NCI-H2171 treated with DMSO at 0.1 percent for 48 hours (cell line): ENCODE results near the gene DHX29.

ENCODE experiments used
- DNase-seq: peaks from one replicate; lab custom pipeline; 2025; lab: John Stamatoyannopoulos, UW

Gene DHX29

DNA sequence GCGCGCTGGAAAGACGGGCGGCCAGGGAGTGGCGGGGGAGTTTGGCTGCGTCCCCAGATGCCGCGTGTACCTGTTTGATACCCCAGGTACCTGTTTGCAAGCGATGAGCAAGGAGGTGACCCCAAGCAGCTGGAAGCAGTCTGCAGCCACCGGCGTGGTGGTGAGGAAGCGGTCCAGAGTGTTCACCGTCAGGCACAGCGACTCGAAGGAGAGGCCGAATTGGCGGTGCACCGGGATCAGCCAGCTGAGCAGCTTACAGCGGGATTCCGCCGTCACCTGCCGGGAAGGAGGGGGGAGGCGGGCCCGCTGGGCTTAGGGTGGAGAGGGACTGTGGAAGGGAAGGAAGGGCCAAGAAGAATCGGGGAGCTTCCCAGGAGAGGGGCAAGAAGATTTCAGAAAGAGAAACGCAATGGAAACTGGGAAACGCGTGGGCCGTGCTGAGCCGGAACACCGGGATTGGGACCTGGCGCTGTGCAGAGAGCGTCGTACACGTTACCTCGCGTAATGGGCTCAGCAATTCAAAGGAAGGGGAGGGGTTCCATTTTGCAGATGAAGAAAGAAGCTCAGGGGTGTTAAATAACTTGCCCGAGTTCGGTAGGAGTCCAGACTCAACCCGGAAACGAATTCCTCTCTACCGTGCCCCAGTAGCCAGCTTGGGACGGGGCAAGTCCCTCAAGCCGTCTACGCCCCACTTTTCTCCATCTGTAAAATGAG is 75.1 kb downstream of the DHX29 start:
- DNase-seq = peak; percentile 78

- DNase-seq = no peak
Observed at GRCh38 chr5:55231919-55232270, 75.6 kb downstream of the DHX29 start.

- no peak for DNase-seq
Observed at GRCh38 chr5:55231029-55231918, 76.2 kb downstream of the DHX29 start.

DNA sequence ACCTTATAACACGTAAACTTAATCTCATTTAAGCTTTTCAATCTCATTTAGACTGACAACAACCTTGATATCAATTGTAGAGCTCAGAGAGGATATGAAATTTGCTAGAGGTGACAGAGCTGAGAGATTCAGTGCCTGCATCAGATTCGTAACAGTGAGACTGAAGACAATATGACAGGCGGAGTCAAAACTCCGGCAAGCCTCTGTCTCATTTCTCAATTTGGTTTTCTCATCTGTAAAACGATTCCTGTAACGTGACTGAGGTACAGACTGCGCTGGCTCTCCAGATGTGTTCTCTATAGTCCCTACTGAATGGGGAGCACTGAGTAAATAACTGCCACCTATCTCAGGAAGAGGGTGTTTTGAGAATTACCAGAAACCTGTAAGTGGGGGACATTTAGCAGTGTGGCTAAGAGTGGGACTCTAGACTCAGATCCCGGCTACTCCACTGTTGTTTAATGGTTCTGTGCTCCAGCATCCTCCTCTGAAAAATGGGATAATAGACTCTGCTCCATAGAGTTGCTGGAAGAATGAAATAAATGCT is 77.3 kb downstream of the DHX29 start:
- no peak for DNase-seq

DNA sequence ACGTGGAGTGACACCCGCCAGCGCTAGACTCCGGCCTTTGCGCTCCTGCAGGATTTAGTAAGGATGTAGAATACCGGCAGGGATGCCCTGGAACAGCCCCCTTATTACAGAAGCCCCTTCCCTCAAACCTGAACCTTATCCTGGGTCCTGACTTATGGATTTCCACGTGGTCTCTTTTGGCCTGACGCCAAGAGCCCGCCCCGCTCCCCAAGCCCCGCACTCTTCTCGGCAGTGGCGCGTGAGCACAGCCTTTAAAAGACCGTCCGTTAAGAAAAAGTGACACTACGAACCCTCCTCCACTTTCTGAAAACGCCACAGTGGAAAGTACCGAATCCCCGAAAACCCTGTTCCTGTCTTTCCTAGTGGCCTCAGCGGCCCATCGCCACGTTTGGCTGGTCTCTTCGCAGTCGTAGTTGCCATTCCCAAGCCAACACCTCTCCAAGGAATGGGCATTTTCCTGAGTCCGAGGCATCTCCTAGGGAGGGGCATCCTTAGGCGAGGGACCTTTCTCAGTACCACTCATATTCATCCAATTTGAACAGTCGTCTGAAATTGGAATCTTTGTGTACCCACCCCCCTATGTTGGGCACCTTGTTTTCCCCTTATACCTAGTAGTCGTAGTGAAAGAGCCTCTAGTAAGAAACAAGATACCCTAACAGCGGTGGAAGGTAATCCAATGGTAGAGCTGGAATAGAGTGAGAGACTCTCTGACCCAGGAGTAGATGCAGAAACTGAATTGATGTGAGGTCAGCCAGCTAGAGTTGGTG is 79.6 kb downstream of the DHX29 start:
- DNase-seq = no peak

GRCh38 chr5:55226934-55227663 is 80.4 kb downstream of the DHX29 start, which contains the start of gene MCIDAS:
Gene MCIDAS, minus strand, starts transcription at chr5:55227315. Its CDS starts 177 bp downstream, at chr5:55227138.
- DNase-seq = peak; percentile 90

DNA sequence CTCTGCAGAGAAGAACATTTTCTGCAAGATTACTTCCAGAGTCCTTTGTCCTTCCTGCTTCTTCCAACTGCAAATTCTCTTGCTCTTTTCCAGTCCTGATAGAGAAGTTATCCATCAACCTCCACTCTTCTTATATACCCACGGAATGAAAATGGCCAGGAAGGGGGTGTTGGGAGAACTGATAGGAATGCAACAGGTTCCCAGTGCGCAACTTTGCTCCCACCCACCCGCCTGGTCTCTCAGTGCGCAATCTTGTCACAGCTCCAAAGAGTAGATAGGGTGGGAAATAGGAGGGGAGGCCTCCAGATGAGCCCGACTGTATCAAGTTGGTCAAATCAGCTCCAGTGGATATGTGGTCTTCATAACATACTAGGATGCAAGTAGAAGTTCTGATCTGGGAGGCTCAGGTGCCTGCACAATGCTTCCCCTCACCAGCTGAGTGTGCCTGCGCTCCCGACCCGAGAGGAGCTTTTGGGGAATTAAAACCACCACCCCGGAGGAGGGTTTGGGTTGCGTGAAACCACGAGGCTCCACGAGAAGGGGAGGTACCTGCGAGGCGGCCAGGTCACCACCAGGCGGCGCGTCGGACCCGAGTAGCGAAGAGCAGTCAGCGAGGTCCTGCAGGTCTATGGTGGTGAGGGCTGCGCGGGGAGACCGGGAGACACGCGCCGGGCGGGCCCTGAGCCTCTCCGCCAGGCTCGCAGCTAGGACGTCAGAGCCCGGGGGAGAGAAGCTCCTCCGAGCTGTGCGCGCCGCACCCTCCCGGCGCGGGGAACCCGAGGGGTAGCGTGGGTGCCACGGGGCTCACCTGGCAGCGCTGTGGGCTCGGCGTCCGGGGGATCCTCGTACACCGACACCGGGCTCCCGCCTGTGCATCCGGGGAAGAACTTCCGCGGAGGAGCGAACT is 81.2 kb downstream of the DHX29 start:
- peak; percentile 94 for DNase-seq

DNA sequence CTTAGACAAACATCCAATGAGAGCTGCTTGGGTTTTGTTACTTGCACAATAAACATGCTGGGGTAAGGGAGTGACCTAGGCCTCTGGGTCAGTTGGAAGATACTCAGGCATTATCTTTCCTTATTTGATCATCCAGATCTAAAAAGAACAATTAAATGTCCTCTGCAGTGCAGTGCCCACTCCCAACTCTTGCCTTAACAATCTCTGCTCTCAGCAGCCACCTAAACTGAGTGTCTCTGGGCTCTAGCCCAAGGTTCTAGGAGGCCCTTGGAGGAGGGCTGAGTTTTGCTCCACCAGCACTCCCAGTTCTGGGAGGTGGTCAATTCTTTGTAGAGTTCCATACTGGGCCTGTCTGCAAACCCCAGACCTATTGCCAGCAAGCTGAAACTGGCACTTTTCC is 82.1 kb downstream of the DHX29 start:
- no peak for DNase-seq

- DNase-seq = no peak
Observed at GRCh38 chr5:55223812-55224240, 83.7 kb downstream of the DHX29 start.

DNA sequence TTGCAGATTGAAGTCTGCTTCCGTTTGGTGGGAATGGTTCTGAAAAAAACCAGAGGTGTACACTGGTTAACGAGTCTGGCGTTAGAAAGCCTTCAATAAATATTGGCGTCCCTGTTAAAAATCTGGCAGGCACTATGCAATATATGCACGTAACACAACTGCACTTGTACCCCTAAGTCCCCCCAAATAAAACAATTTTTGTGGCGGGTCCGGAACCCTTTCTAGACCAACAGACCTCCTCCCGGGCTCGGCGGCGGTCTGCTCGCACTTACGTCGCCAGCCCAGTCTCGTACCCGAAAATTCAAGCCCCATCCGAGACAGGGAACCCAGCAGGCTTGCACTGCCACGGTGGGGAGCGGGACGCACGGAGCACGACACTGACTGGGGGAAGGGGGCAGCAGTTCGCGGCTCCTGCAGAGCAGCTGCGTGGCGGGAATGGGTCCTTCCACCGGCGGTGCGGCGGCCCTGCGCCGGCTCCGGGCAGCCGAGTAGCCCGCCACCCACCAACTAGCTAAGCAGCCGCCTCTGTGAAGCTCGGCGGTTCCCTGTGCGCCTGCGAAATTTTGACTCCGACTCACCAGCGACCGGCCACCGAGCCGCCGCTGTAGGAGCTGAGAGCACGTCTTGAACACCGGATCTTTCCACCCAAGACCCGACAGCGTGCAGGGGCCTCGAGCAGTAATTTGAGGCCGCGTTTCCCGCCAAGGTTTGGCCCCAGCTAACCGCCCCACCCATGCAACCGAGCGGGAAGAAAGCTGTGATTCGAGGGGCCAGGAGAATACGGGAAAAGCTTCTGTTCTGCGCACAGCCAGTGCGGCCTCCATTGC is 84.3 kb downstream of the DHX29 start:
- DNase-seq = no peak

DNA sequence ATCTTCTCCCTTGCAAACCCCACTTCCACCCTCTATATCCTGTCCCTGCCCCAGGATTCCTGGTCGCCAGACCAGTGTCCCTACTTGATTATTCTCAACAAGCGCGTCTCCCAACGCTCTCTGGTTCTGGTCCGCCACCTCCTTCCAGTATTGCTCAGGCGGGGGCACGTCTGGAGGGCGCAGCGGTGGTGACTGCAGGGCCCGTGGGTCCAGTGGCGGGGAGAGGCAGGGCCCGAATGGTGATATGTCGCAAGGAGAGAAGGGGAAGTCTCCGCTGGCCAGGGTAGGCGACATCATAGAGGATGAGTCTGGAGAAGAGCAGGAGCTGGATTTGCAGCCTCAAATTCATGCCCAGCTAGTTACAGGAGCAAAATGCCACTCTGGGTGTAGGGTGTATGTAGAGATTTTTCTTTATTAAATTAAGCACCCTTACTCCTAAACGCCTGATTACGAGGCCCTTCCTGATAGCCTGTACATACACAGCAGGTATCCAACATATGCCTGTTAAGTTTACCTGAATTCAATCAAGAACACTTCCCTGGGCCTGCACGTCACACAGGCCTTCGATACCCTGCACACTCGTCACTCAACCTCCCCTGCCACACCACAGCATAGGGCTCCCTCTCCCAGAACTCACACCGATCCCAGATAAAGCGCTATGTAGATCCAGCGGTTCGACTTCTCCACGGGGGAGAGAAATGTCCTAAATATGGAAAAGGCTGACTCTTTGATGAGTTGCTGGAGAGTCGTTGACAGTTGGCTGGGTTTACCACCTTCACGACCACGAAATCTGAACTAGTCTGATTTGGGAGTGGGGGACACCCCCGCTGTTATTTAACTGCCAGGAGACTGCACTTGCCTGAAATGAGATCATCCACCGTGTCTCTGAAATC is 85.2 kb downstream of the DHX29 start:
- no peak for DNase-seq

DNA sequence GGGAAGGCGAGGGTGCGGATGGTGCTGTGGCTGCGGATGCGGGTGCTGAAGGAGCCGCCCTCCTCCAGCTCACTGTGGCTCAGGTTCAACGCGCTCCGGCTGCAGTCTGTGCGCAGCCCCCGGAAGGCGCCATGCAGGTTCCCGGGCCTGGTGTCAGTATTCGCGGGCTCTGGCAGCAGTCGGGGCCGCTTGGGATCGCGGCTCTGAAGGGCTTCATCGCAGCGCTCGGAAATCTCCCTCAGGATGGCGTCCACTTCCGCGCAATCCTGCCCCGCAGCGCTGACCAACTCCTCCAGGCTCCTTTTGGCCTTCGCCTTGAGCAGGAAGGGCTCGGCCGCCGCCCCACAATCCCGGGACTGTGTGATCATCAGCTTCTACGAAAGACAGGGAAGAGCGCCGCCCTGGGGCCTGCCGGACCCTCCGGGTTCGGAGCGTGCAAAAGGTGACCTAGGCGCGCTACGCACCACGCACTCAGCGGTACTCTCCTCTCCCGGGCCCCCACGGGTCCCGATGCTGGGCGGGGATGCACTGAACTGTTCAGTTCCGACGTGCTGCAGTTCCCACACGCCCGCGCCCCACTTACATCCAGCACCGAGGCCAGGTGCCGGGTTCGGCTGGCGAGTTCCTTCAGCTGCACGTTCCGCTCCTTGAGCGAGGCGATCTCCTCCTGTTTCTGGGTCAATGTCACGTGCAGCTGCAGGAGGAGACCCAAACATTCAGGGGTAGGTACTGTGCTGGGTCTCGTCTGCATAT is 86.9 kb downstream of the DHX29 start:
- DNase-seq = no peak

- no peak for DNase-seq
Observed at GRCh38 chr5:55219770-55220169, 87.7 kb downstream of the DHX29 start.

GRCh38 chr5:55218967-55219366 is 88.5 kb downstream of the DHX29 start:
- peak; percentile 93 for DNase-seq

- no peak for DNase-seq
Observed at GRCh38 chr5:55211184-55211874, 96.2 kb downstream of the DHX29 start.
